NCI-H226 (cell line): Measurements from ENCODE around the gene RETN.
A peak's percentile ranks its signal among the peaks of the same experiment; 100 is the strongest.

ENCODE experiments used
- DNase-seq: peaks from one replicate; pipeline ENCODE4 v3.0.0-alpha.2; 2015

Gene RETN

GRCh38 chr19:7685546-7686445 lies 16.9 kb downstream of the RETN start:
- DNase-seq = peak; percentile 24

- no peak for DNase-seq
Measured at GRCh38 chr19:7687177-7687576, 18.3 kb downstream of the RETN start.

GRCh38 chr19:7689165-7689564 lies 20.3 kb downstream of the RETN start:
- no peak for DNase-seq

GRCh38 chr19:7690779-7691258 lies 22.0 kb downstream of the RETN start:
- no peak for DNase-seq

GRCh38 chr19:7691497-7691896 lies 22.6 kb downstream of the RETN start:
- no peak for DNase-seq

GRCh38 chr19:7692417-7693088 lies 23.7 kb downstream of the RETN start:
- DNase-seq = no peak

- DNase-seq = no peak
Measured at GRCh38 chr19:7694499-7694898, 25.6 kb downstream of the RETN start.

- no peak for DNase-seq
Measured at GRCh38 chr19:7697721-7698287, 29.0 kb downstream of the RETN start.

GRCh38 chr19:7698583-7698982 lies 29.7 kb downstream of the RETN start:
- DNase-seq = no peak

GRCh38 chr19:7699003-7699402 lies 30.2 kb downstream of the RETN start:
- no peak for DNase-seq

- DNase-seq = no peak
Measured at GRCh38 chr19:7699417-7700401, 30.9 kb downstream of the RETN start.

GRCh38 chr19:7701049-7701653 lies 32.3 kb downstream of the RETN start:
- DNase-seq = no peak

- no peak for DNase-seq
Measured at GRCh38 chr19:7701654-7702457, 33.0 kb downstream of the RETN start, which contains the start of gene FCER2. TSS of gene FCER2 (minus strand) at chr19:7702131. CDS start at chr19:7699760, 2,371 bp downstream.

- DNase-seq = no peak
Measured at GRCh38 chr19:7703332-7703731, 34.5 kb downstream of the RETN start.

GRCh38 chr19:7704280-7705060 lies 35.6 kb downstream of the RETN start:
- no peak for DNase-seq

GRCh38 chr19:7705387-7706187 lies 36.7 kb downstream of the RETN start:
- no peak for DNase-seq

GRCh38 chr19:7706188-7706954 lies 37.5 kb downstream of the RETN start:
- DNase-seq = no peak

- DNase-seq = no peak
Measured at GRCh38 chr19:7706955-7707456, 38.2 kb downstream of the RETN start.
